Small intestine (tissue), 7 donors: ENCODE results near the gene ZNF43. TPM values are rescaled to one million over a fixed set of nuclear protein-coding genes. Genes with fewer than 3 reads are reported as not detected.
A peak's percentile ranks its signal among the peaks of the same experiment; 100 is the strongest.
"Not testable (repeated sequence)": the region's sequence is repeated elsewhere in the genome, so short reads cannot be mapped to it uniquely, and the experiment has no call there.

Source experiments
- DNase-seq, 2 donors: peaks; one replicate each; pipeline versions ENCODE4 v3.0.0 to v3.0.0-alpha.2; 2013
- FAIRE-seq: peaks from 2 replicates; lab custom pipeline; 2012; peaks lifted over from hg19 to GRCh38; lab: Jason Lieb, UNC
- H3K27ac ChIP-seq, 3 donors: one replicate each; pipeline ENCODE4 v1.5.1; 2013; ENCODE audit warnings: low read length in 2 of 3, mild to moderate bottlenecking in 2 of 3, control low read depth in 1 of 3, inconsistent platforms in 1 of 3, low read depth in 1 of 3, moderate library complexity in 1 of 3
- H3K27me3 ChIP-seq, 3 donors: one replicate each; pipeline ENCODE4 v1.6.1; 2013; ENCODE audit warnings: low read length in 3 of 3, inconsistent platforms in 1 of 3; ENCODE audit not compliant: control insufficient read depth in 3 of 3, insufficient read depth in 3 of 3
- H3K36me3 ChIP-seq, 3 donors: one replicate each; pipeline ENCODE4 v1.6.1; 2013; ENCODE audit warnings: low read length in 3 of 3, inconsistent platforms in 1 of 3, low read depth in 1 of 3, mild to moderate bottlenecking in 1 of 3, moderate library complexity in 1 of 3; ENCODE audit not compliant: control insufficient read depth in 3 of 3, insufficient read depth in 2 of 3
- H3K4me1 ChIP-seq, 3 donors: one replicate each; pipeline ENCODE4 v1.6.1; 2013; ENCODE audit warnings: low read length in 2 of 3, inconsistent platforms in 1 of 3, low read depth in 1 of 3, mild to moderate bottlenecking in 1 of 3, moderate library complexity in 1 of 3; ENCODE audit not compliant: control insufficient read depth in 3 of 3, insufficient read depth in 2 of 3
- H3K4me3 ChIP-seq, 3 donors: one replicate each; pipeline ENCODE4 v1.5.1; 2013; ENCODE audit warnings: low read length in 3 of 3, control low read depth in 1 of 3, inconsistent platforms in 1 of 3, low read depth in 1 of 3, mild to moderate bottlenecking in 1 of 3, moderate library complexity in 1 of 3
- H3K9me3 ChIP-seq, 2 donors: one replicate each; pipeline ENCODE4 v1.6.1; 2013; ENCODE audit warnings: low read depth in 1 of 2, low read length in 1 of 2; ENCODE audit not compliant: control insufficient read depth in 2 of 2, insufficient read depth in 1 of 2
- WGBS, 3 donors: extraction: QIAGEN DNeasy Blood & Tissue Kit; methylation state at CpG; one replicate each; pipeline ENCODE4 v1.1.7; 2013; 5-methylcytosine and 5-hydroxymethylcytosine counted together
- polyA plus RNA-seq, 4 donors: library from polyadenylated mRNA; stranded (reverse) in 3 of 4; unstranded in 1 of 4; fragments of 200-250 nt in 3 of 4; fragments of 120-200 nt in 1 of 4; gene quantifications; one replicate each; pipeline versions ENCODE4 v1.2.1 to v1.2.3, GENCODE V29; 2013
- donor health status: healthy with polysubstance abuse.
- donor health status: control.
- donor health status: control.
- donor health status: Bipolar disorder and iron deficiency.
- donor health status: healthy.

The ZNF43 gene
- polyA plus RNA-seq, 4 donors: 0.45 to 19.3 (median 2.9) TPM

GRCh38 chr19:21838646-21839045 is 2.7 kb upstream of the ZNF43 start:
- Histone ChIP-seq H3K36me3 (peaks cover 0 to 8% (median 2%) of the 10 kb centered on the region in 3 donors), H3K4me3 (no peak overlapping the region), H3K9me3 (peaks cover 0 to 9% of the 10 kb centered on the region in 2 donors), H3K27me3 (no peaks in the 10 kb centered on the region), H3K27ac (no peak overlapping the region), H3K4me1 (peaks cover 0 to 10% (median 0%) of the 10 kb centered on the region in 3 donors)
- DNase-seq (no peak), FAIRE-seq (no peak)
- WGBS, 3 donors: 92 to 97% (median 94%) methylated on average over 4 of the region's 4 CpGs

- no peak for FAIRE-seq
- WGBS, 3 donors: 7 to 19% (median 12%) methylated on average over 23 of the region's 23 CpGs
These were observed 563 bp downstream of the ZNF43 start for GRCh38 chr19:21835429-21835809.

DNA sequence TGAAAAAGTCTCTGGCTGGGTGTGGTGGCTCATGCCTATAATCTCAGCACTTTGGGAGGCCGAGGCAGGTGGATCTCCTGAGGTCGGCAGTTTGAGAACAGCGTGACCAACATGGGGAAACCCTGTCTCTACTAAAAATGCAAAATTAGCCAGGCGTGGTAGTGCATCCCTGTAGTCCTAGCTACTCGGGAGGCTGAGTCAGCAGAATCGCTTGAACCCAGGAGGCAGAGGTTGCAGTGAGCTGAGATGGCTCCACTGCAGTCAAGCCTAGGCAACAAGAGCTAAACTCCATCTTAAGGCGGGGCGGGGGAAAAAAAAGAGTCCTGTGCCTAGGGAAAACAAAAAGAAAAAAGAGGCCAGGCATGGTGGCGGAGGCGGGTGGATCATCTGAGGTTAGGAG is 2.2 kb downstream of the ZNF43 start:
- 93 to 98% (median 97%) methylated on average over 10 of the region's 10 CpGs for WGBS, 3 donors
- no peak for FAIRE-seq
- Histone ChIP-seq H3K27ac (no peak overlapping the region), H3K9me3 (peaks cover 0 to 32% of the 10 kb centered on the region in 2 donors), H3K27me3 (no peaks in the 10 kb centered on the region), H3K4me1 (peaks cover 0 to 3% (median 0%) of the 10 kb centered on the region in 3 donors), H3K4me3 (no peak overlapping the region), H3K36me3 (peaks cover 0 to 4% (median 0%) of the 10 kb centered on the region in 3 donors)
- DNase-seq: no peak

More at GRCh38 chr19:21835429-21835809, 563 bp downstream of the ZNF43 start:
- Histone ChIP-seq H3K36me3 (peaks cover 0 to 6% (median 0%) of the 10 kb centered on the region in 3 donors), H3K27me3 (no peaks in the 10 kb centered on the region), H3K9me3 (peaks cover 0 to 24% of the 10 kb centered on the region in 2 donors), H3K27ac (peak overlapping the region; percentile 73 to 99 (median 90)), H3K4me1 (peaks cover 0 to 8% (median 0%) of the 10 kb centered on the region in 3 donors), H3K4me3 (peak overlapping the region; percentile 62 to 71 (median 66))
- DNase-seq: no peak

- Histone ChIP-seq H3K4me1 (no peaks in the 10 kb centered on the region), H3K4me3 (no peak overlapping the region), H3K27me3 (no peaks in the 10 kb centered on the region), H3K9me3 (peaks cover 0 to 64% of the 10 kb centered on the region in 2 donors), H3K36me3 (peaks cover 0 to 13% (median 2%) of the 10 kb centered on the region in 3 donors), H3K27ac (no peak overlapping the region)
- FAIRE-seq: no peak
- DNase-seq: no peak
- 88 to 90% (median 88%) methylated on average over 1 of the region's 1 CpG for WGBS, 3 donors
These were observed 11.3 kb downstream of the ZNF43 start for GRCh38 chr19:21824679-21825078.

GRCh38 chr19:21823224-21823623 is 12.8 kb downstream of the ZNF43 start:
- DNase-seq (no peak), FAIRE-seq (no peak)
- no peak overlapping the region for H3K27ac ChIP-seq
- no peaks in the 10 kb centered on the region for H3K4me1 ChIP-seq
- no peak overlapping the region for H3K4me3 ChIP-seq
- peaks cover 0 to 59% of the 10 kb centered on the region in 2 donors for H3K9me3 ChIP-seq
- peaks cover 0 to 16% (median 2%) of the 10 kb centered on the region in 3 donors for H3K36me3 ChIP-seq
- 87 to 96% (median 94%) methylated on average over 4 of the region's 4 CpGs for WGBS, 3 donors
- no peaks in the 10 kb centered on the region for H3K27me3 ChIP-seq

- Histone ChIP-seq H3K36me3 (peaks cover 21 to 41% (median 22%) of the 10 kb centered on the region in 3 donors), H3K27ac (no peak overlapping the region), H3K4me1 (no peaks in the 10 kb centered on the region), H3K4me3 (no peak overlapping the region), H3K9me3 (peaks cover 3 to 56% of the 10 kb centered on the region in 2 donors), H3K27me3 (no peaks in the 10 kb centered on the region)
- WGBS, 3 donors: 95 to 97% (median 97%) methylated on average over 4 of the region's 4 CpGs
- no peak for FAIRE-seq
- no peak for DNase-seq
These were observed 23.5 kb downstream of the ZNF43 start for GRCh38 chr19:21812448-21812847.

DNA sequence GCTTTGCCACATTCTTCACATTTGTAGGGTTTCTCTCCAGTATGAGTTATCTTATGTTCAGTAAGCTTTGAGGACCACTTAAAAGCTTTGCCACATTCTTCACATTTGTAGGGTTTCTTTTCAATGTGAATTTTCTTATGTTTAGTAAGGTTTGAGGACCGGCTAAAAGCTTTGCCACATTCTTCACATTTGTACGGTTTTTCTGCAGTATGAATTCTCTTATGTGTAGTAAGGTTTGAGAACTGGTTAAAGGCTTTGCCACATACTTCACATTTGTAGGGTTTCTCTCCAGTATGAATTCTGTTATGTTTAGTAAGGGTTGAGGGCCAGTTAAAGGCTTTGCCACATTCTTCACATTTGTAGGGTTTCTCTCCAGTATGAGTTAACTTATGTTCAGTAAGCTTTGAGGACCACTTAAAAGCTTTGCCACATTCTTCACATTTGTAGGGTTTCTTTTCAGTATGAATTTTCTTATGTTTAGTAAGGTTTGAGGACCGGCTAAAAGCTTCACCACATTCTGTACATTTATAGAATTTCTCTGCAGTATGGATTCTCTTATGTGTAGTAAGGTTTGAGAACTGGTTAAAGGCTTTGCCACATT is 27.5 kb downstream of the ZNF43 start:
- not testable (repeated sequence) for H3K4me1 ChIP-seq, H3K4me3 ChIP-seq, DNase-seq, FAIRE-seq, H3K27me3 ChIP-seq, H3K27ac ChIP-seq
- peaks cover 3 to 40% of the 10 kb centered on the region in 2 donors for H3K9me3 ChIP-seq
- 95 to 98% (median 97%) methylated on average over 3 of the region's 3 CpGs for WGBS, 3 donors
- peaks cover 9 to 17% (median 11%) of the 10 kb centered on the region in 3 donors for H3K36me3 ChIP-seq

DNA sequence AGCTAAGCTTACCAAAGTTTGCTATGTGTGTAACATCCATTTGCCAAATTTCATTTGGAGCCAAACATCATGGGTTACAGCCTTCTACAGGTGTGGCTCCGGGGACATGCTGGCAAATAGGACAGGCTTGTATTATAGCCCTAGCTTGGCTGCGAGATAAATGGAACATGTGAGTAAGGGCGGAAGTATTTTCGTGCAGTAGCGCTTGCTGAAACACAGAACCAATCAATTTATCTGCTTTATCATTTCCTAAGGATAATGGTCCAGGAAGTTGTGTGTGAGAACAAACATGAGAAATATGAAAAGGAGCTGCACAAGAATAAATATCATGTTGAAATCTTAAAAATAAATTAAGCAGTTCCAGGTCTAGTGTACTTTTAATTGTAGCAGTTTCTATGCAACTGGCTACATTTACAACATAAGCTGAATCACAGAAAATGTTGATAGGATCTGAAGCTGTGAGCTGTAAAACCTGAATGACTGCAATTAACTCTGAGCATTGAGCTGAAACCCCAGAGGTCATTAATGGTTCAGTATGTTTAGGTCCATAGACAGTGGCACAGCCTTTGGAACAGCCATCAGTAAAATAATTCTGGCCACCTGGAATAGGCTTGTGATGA is 46.4 kb downstream of the ZNF43 start:
- Histone ChIP-seq H3K9me3 (peaks cover 0 to 14% of the 10 kb centered on the region in 2 donors), H3K4me1 (peaks cover 0 to 3% (median 0%) of the 10 kb centered on the region in 3 donors), H3K27me3 (no peaks in the 10 kb centered on the region), H3K27ac (peak overlapping the region in 1 of 3 donors; percentile 55), H3K4me3 (no peak overlapping the region), H3K36me3 (no peaks in the 10 kb centered on the region)
- WGBS, 3 donors: 45 to 62% (median 61%) methylated on average over 5 of the region's 5 CpGs
- DNase-seq (peak in 1 of 2 donors; percentile 83), FAIRE-seq (no peak)
